Measurements from ENCODE around the gene SKI. TPM values are rescaled to one million over a fixed set of nuclear protein-coding genes. Genes with fewer than 3 reads are reported as not detected.

Gene SKI
- total and polyA plus RNA-seq, 2 experiments from 2014 or later: 9.3 to 66.8 TPM

DNA sequence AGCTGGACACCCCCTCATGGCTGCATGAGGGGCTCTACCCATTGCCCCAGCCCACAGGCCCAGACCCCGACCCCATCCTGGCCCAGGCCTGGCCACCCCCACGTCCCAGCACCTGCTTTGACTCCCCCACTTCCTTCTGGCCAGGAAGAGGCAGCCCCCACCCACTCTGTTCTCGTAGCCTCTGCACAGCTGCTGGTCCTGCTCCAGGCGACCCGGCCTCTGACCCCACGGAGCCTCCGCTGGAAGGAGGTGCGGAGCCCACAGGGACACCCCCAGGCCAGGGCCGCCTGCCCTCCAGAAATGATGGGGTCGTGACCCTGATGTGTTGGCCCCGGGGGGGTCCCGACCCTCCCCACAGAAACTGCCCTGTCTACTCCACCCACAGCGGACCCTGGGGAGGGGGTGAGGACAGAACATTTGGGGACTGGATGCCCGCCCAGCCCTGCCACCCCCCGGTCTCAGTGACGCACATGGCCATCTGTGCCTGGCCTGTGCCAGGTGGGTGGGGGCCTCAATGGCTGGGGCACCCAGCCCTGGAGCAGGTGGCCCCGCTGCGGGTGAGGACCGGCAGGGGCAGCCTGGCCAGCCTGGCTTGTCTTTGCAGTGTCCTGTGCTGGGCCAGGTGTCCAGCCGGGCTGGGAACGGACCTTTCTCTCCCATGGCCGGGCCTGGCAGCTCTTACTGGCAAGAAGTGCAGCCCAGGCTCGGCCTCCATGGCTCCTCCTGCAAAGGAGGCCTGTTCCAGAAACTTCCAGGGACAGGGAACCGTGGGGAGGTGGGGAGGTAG, 84.6 kb downstream of the SKI start:
- Mint-ChIP-seq H3K4me3 (no peak overlapping the region), H3K36me3 (ENCODE audit: low read depth) (peaks cover 15% of the 10 kb centered on the region), H3K4me1 (peaks cover 20% of the 10 kb centered on the region), H3K27me3 (ENCODE audit: insufficient read depth, low read depth, poor library complexity) (peaks cover 18% of the 10 kb centered on the region), H3K27ac (no peak overlapping the region), H3K9me3 (no peaks in the 10 kb centered on the region)
- TF ChIP-seq, protein P1, sequence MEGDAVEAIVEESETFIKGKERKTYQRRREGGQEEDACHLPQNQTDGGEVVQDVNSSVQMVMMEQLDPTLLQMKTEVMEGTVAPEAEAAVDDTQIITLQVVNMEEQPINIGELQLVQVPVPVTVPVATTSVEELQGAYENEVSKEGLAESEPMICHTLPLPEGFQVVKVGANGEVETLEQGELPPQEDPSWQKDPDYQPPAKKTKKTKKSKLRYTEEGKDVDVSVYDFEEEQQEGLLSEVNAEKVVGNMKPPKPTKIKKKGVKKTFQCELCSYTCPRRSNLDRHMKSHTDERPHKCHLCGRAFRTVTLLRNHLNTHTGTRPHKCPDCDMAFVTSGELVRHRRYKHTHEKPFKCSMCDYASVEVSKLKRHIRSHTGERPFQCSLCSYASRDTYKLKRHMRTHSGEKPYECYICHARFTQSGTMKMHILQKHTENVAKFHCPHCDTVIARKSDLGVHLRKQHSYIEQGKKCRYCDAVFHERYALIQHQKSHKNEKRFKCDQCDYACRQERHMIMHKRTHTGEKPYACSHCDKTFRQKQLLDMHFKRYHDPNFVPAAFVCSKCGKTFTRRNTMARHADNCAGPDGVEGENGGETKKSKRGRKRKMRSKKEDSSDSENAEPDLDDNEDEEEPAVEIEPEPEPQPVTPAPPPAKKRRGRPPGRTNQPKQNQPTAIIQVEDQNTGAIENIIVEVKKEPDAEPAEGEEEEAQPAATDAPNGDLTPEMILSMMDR (conservative IDR thresholded peaks at IDR 0.05; ENCODE audit: low read depth in 2 of 2): no peak
- TF ChIP-seq EZH2phosphoT487 (IDR thresholded peaks at IDR 0.05; ENCODE audit: unreplicated experiment) (no peak), JUNB (IDR thresholded peaks at IDR 0.05; ENCODE audit: unreplicated experiment) (no peak), ZNF331 (CRISPR knock-in tag; IDR thresholded peaks at IDR 0.05; ENCODE audit: low read depth) (no peak)
- TF ChIP-seq, protein P2, sequence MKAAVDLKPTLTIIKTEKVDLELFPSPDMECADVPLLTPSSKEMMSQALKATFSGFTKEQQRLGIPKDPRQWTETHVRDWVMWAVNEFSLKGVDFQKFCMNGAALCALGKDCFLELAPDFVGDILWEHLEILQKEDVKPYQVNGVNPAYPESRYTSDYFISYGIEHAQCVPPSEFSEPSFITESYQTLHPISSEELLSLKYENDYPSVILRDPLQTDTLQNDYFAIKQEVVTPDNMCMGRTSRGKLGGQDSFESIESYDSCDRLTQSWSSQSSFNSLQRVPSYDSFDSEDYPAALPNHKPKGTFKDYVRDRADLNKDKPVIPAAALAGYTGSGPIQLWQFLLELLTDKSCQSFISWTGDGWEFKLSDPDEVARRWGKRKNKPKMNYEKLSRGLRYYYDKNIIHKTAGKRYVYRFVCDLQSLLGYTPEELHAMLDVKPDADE (IDR thresholded peaks at IDR 0.05): no peak
- no peak overlapping the region for H3K27ac ChIP-seq (ENCODE audit: low read depth)
- H3K79me2 ChIP-seq (replicated peaks; ENCODE audit: insufficient read depth): peaks cover 9% of the 10 kb centered on the region
- no peak for ATAC-seq
- no peaks in the 10 kb centered on the region for H3K9me2 ChIP-seq (ENCODE audit: insufficient read depth)
- 0 out of 2 replicates have a peak, but pooled peaks cover 1% of the 10 kb centered on the region for H3K36me3 ChIP-seq (ENCODE audit: insufficient read depth)
- H4K20me1 ChIP-seq (replicated peaks; ENCODE audit: insufficient read depth): peaks cover 8% of the 10 kb centered on the region
- no peak overlapping the region for H3K4me3 ChIP-seq
- DNase-seq (ENCODE audit: low spot score): no peak
- peaks cover 9% of the 10 kb centered on the region for H3K4me1 ChIP-seq (ENCODE audit: insufficient read depth)
- no peaks in the 10 kb centered on the region for H3K27me3 ChIP-seq (ENCODE audit: insufficient read depth)
- no peak overlapping the region for H2AFZ ChIP-seq
- H3F3A ChIP-seq (replicated peaks; ENCODE audit: low read depth): peaks cover 14% of the 10 kb centered on the region
- no peak overlapping the region for H3K4me2 ChIP-seq

DNA sequence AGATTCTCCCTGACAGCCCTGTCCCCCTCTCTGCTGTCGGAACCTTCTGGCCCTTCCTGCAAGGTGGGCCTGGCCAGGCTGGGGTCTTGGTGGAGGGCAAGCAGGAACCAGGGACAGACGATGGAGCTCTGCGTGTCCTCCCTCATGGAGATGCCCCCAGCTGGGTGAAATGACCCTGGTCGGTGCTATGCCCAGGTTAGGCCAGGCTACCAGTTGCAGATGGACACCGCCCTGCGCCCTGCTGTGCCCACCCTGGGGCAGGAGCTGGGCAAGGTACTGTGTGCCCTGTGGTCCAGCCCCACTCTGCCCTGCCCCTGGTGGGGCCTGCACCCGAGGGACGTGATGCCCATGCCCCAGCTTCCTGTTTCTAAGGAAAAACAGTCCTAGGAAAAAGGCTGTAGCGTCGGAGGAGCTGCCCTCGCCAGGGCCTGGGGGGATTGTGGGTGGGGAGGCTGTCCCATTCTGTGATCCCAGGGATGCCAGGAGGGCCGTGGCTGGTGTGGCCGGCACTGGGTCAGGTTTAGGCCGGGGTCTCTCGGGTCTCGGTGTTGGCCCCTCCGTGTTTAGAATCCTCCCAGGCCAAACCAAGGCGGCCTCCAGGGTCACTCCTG, 85.6 kb downstream of the SKI start:
- Mint-ChIP-seq H3K27me3 (ENCODE audit: insufficient read depth, low read depth, poor library complexity) (peaks cover 18% of the 10 kb centered on the region), H3K36me3 (ENCODE audit: low read depth) (peaks cover 5% of the 10 kb centered on the region), H3K4me3 (peak overlapping the region; percentile 57), H3K9me3 (no peaks in the 10 kb centered on the region), H3K27ac (no peak overlapping the region), H3K4me1 (peaks cover 11% of the 10 kb centered on the region)
- H3K27me3 ChIP-seq (ENCODE audit: insufficient read depth): no peaks in the 10 kb centered on the region
- no peaks in the 10 kb centered on the region for H3K9me2 ChIP-seq (ENCODE audit: insufficient read depth)
- H3K4me2 ChIP-seq: peak overlapping the region; percentile 78
- no peak for DNase-seq (ENCODE audit: low spot score)
- H3F3A ChIP-seq (replicated peaks; ENCODE audit: low read depth): peaks cover 3% of the 10 kb centered on the region
- no peak; the same call in 2 of the 3 replicates for ATAC-seq
- H3K4me1 ChIP-seq (ENCODE audit: insufficient read depth): peaks cover 9% of the 10 kb centered on the region
- H3K36me3 ChIP-seq (ENCODE audit: insufficient read depth): no peaks in the 10 kb centered on the region
- H3K79me2 ChIP-seq (replicated peaks; ENCODE audit: insufficient read depth): no peaks in the 10 kb centered on the region
- H4K20me1 ChIP-seq (replicated peaks; ENCODE audit: insufficient read depth): no peaks in the 10 kb centered on the region
- peak overlapping the region; percentile 49 for H3K4me3 ChIP-seq
- peak overlapping the region; percentile 83; the same call in 1 of the 2 replicates for H3K27ac ChIP-seq (ENCODE audit: low read depth)
- H2AFZ ChIP-seq: no peak overlapping the region
- no peak for TF ChIP-seq ZNF114 (CRISPR knock-in tag; IDR thresholded peaks at IDR 0.05)
- TF ChIP-seq EZH2 (IDR thresholded peaks at IDR 0.05; ENCODE audit: low read depth, unreplicated experiment): no peak
- no peak for TF ChIP-seq REST (IDR thresholded peaks at IDR 0.05; ENCODE audit: unreplicated experiment)
- TF ChIP-seq JUNB (IDR thresholded peaks at IDR 0.05; ENCODE audit: unreplicated experiment): no peak
- no peak; the same call in 1 of the 2 replicates for TF ChIP-seq POLR2AphosphoS5 (IDR thresholded peaks at IDR 0.05; ENCODE audit: low read depth)
- TF ChIP-seq ZNF331 (CRISPR knock-in tag; IDR thresholded peaks at IDR 0.05; ENCODE audit: low read depth): no peak
- TF ChIP-seq NANOG (IDR thresholded peaks at IDR 0.05; ENCODE audit: borderline replicate concordance): no peak

All from GM23338 (cell line).